WTC11 (cell line): ENCODE results near the gene YWHAQ. TPM values are rescaled to one million over a fixed set of nuclear protein-coding genes. Genes with fewer than 3 reads are reported as not detected.

Experiments used
- ATAC-seq: fragments of 200-7000 bp; cut with Tn5 transposase; 2 replicates; pipeline ENCODE4 v1.10.0; 2021; ENCODE audit warnings: mild to moderate bottlenecking, moderate library complexity
- CTCF ChIA-PET: fragments of 300-600 bp; sonication (Branson Sonifier 250); formaldehyde crosslinking; loops from one replicate; lab custom pipeline; 2021; ENCODE audit warnings: antibody characterized with exemption; lab: Charles Lee
- POLR2A ChIA-PET: fragments of 350-600 bp; sonication (Branson Sonifier 250); formaldehyde crosslinking; loops from one replicate; lab custom pipeline; 2021; ENCODE audit warnings: antibody characterized with exemption; lab: Charles Lee
- DNase-seq: peaks from one replicate; pipeline ENCODE4 v3.0.0; 2021; ENCODE audit warnings: low spot score
- H3K27ac Mint-ChIP-seq: 2 replicates; pipeline ENCODE4 v1.8.0; 2021; ENCODE audit warnings: mixed read lengths
- H3K27me3 Mint-ChIP-seq: 2 replicates; pipeline ENCODE4 v1.8.0; 2021; ENCODE audit warnings: low read depth, mild to moderate bottlenecking, moderate library complexity, mixed read lengths
- H3K36me3 Mint-ChIP-seq: 2 replicates; pipeline ENCODE4 v1.8.0; 2021; ENCODE audit warnings: mixed read lengths
- H3K4me1 Mint-ChIP-seq: 2 replicates; pipeline ENCODE4 v1.8.0; 2022; ENCODE audit warnings: mixed read lengths
- H3K4me3 Mint-ChIP-seq: 2 replicates; pipeline ENCODE4 v1.8.0; 2021; ENCODE audit warnings: mild to moderate bottlenecking, moderate library complexity, mixed read lengths
- H3K9me3 Mint-ChIP-seq: 2 replicates; pipeline ENCODE4 v1.8.0; 2021; ENCODE audit warnings: mixed read lengths
- ATF1 ChIP-seq: sonication (generic); formaldehyde crosslinking; IDR thresholded peaks from 2 replicates; pipeline ENCODE4 v1.8.1; 2023; ENCODE audit warnings: mild to moderate bottlenecking, moderate library complexity, missing genetic modification reagents
- ATF2 ChIP-seq: sonication (generic); formaldehyde crosslinking; IDR thresholded peaks from 2 replicates; pipeline ENCODE4 v1.8.1; 2022; ENCODE audit warnings: low read depth, missing genetic modification reagents, borderline replicate concordance
- E2F4 ChIP-seq: sonication (generic); formaldehyde crosslinking; IDR thresholded peaks from 2 replicates; pipeline ENCODE4 v1.8.1; 2022; ENCODE audit warnings: low read depth, mild to moderate bottlenecking, moderate library complexity, missing genetic modification reagents, borderline replicate concordance
- FOXJ3 ChIP-seq: sonication (generic); formaldehyde crosslinking; IDR thresholded peaks from 2 replicates; pipeline ENCODE4 v1.9.0; 2021; ENCODE audit warnings: missing genetic modification reagents, mild to moderate bottlenecking, borderline replicate concordance
- FOXP1 ChIP-seq: sonication (generic); formaldehyde crosslinking; IDR thresholded peaks from 2 replicates; pipeline ENCODE4 v1.8.0; 2022; ENCODE audit warnings: missing genetic modification reagents, mild to moderate bottlenecking, moderate library complexity, borderline replicate concordance
- FOXP4 ChIP-seq: sonication (generic); formaldehyde crosslinking; IDR thresholded peaks from 2 replicates; pipeline ENCODE4 v1.8.0; 2022; ENCODE audit warnings: mild to moderate bottlenecking, missing genetic modification reagents
- GABPB1 ChIP-seq: sonication (generic); formaldehyde crosslinking; IDR thresholded peaks from 2 replicates; pipeline ENCODE4 v1.8.1; 2023; ENCODE audit warnings: mild to moderate bottlenecking, missing genetic modification reagents
- KAT7 ChIP-seq: sonication (generic); formaldehyde crosslinking; IDR thresholded peaks from 2 replicates; pipeline ENCODE4 v1.8.1; 2023; ENCODE audit warnings: missing genetic modification reagents, mild to moderate bottlenecking, borderline replicate concordance
- MAX ChIP-seq: sonication (generic); formaldehyde crosslinking; IDR thresholded peaks from 2 replicates; pipeline ENCODE4 v1.8.0; 2022; ENCODE audit warnings: mild to moderate bottlenecking, missing genetic modification reagents
- NR2C2 ChIP-seq: sonication (generic); formaldehyde crosslinking; IDR thresholded peaks from 2 replicates; pipeline ENCODE4 v1.8.0; 2022; ENCODE audit warnings: mild to moderate bottlenecking, missing genetic modification reagents
- PRRX2 ChIP-seq: fragments of 250-450 bp; sonication (Bioruptor Pico); IDR thresholded peaks from 2 replicates; pipeline ENCODE4 v1.8.0; 2021; ENCODE audit warnings: mild to moderate bottlenecking
- SMAD3 ChIP-seq: sonication (generic); formaldehyde crosslinking; IDR thresholded peaks from 2 replicates; pipeline ENCODE4 v1.8.0; 2022; ENCODE audit warnings: missing genetic modification reagents, mild to moderate bottlenecking, borderline replicate concordance
- TCF7 ChIP-seq: sonication (generic); formaldehyde crosslinking; IDR thresholded peaks from 2 replicates; pipeline ENCODE4 v1.8.0; 2022; ENCODE audit warnings: mild to moderate bottlenecking, low read depth, missing genetic modification reagents, moderate library complexity
- TEAD1 ChIP-seq: sonication (generic); formaldehyde crosslinking; IDR thresholded peaks from 2 replicates; pipeline ENCODE4 v1.8.0; 2022; ENCODE audit warnings: mild to moderate bottlenecking, missing genetic modification reagents
- TP53 ChIP-seq: sonication (generic); formaldehyde crosslinking; IDR thresholded peaks from 2 replicates; pipeline ENCODE4 v1.8.1; 2023; ENCODE audit warnings: mild to moderate bottlenecking, missing genetic modification reagents
- ZNF121 ChIP-seq: sonication (generic); formaldehyde crosslinking; IDR thresholded peaks from 2 replicates; pipeline ENCODE4 v1.8.0; 2023; ENCODE audit warnings: missing genetic modification reagents
- ZNF317 ChIP-seq: sonication (generic); formaldehyde crosslinking; IDR thresholded peaks from 2 replicates; pipeline ENCODE4 v1.8.1; 2023; ENCODE audit warnings: low read depth, mild to moderate bottlenecking, moderate library complexity, missing genetic modification reagents, borderline replicate concordance
- ZSCAN18 ChIP-seq: fragments of 250-450 bp; sonication (Bioruptor Pico); IDR thresholded peaks from 2 replicates; pipeline ENCODE4 v2.1.2; 2022; ENCODE audit warnings: mild to moderate bottlenecking, moderate library complexity
- total RNA-seq: library from RNA; stranded (reverse); gene quantifications from 3 replicates; pipeline ENCODE4 v1.2.3, GENCODE V29; 2021

YWHAQ gene
- total RNA-seq, 1 experiment from 2014 or later = 395 TPM

GRCh38 chr2:9593925-9594324 is 36.9 kb downstream of the YWHAQ start:
- no peak for TF ChIP-seq GABPB1 (CRISPR knock-in tag)
- no peak for TF ChIP-seq FOXJ3 (CRISPR knock-in tag)
- no peak for TF ChIP-seq ZNF317 (CRISPR knock-in tag)
- TF ChIP-seq ATF1 = no peak
- no peak for TF ChIP-seq MAX (CRISPR knock-in tag)
- TF ChIP-seq FOXP1 (CRISPR knock-in tag) = no peak
- TF ChIP-seq SMAD3 (CRISPR knock-in tag) = no peak
- TF ChIP-seq NR2C2 (CRISPR knock-in tag) = no peak
- no peak for TF ChIP-seq FOXP4 (CRISPR knock-in tag)
- no peak for TF ChIP-seq ZNF121
- TF ChIP-seq ATF2 (CRISPR knock-in tag) = no peak
- peaks cover 8% of the 10 kb centered on the region; the same call in 1 of the 2 replicates for H3K4me1 Mint-ChIP-seq
- H3K27me3 Mint-ChIP-seq = no peaks in the 10 kb centered on the region
- peaks cover 27% of the 10 kb centered on the region for H3K36me3 Mint-ChIP-seq
- peaks cover 3% of the 10 kb centered on the region for H3K9me3 Mint-ChIP-seq
- no peak for ATAC-seq
- POLR2A ChIA-PET = no interaction called here
- DNase-seq = no peak
- no peak overlapping the region for H3K4me3 Mint-ChIP-seq
- H3K27ac Mint-ChIP-seq = no peak overlapping the region
- CTCF ChIA-PET = no interaction called here

GRCh38 chr2:9592699-9593098 is 38.1 kb downstream of the YWHAQ start:
- no peak overlapping the region for H3K27ac Mint-ChIP-seq
- H3K27me3 Mint-ChIP-seq = no peaks in the 10 kb centered on the region
- no peak overlapping the region for H3K4me3 Mint-ChIP-seq
- H3K4me1 Mint-ChIP-seq = peaks cover 8% of the 10 kb centered on the region; the same call in 1 of the 2 replicates
- ChIA-PET POLR2A (no interaction called here), CTCF (interaction anchor here (1.3 kb wide), 1 partner anchor 37 kb away, joined by 3 read pairs; the partner anchor contains the start of gene ADAM17)
- DNase-seq (no peak), ATAC-seq (no peak)
- H3K36me3 Mint-ChIP-seq = peaks cover 22% of the 10 kb centered on the region
- TF ChIP-seq TEAD1 (CRISPR knock-in tag) (no peak), TP53 (no peak), PRRX2 (CRISPR knock-in tag) (no peak), TCF7 (CRISPR knock-in tag) (no peak), ZSCAN18 (CRISPR knock-in tag) (no peak), E2F4 (no peak), KAT7 (no peak), FOXP4 (CRISPR knock-in tag) (no peak)
- no peaks in the 10 kb centered on the region for H3K9me3 Mint-ChIP-seq
